CD8-positive, alpha-beta memory T cell (primary cell): ENCODE results near the gene CA10. TPM values are rescaled to one million over a fixed set of nuclear protein-coding genes. Genes with fewer than 3 reads are reported as not detected.

Experiments used
- CTCF ChIA-PET: fragments of 350-600 bp; sonication (Branson Sonifier 250); formaldehyde crosslinking; loops from one replicate; lab custom pipeline; 2021; ENCODE audit warnings: antibody characterized with exemption; lab: Charles Lee
- POLR2A ChIA-PET: fragments of 350-600 bp; sonication (Branson Sonifier 250); formaldehyde crosslinking; loops from one replicate; lab custom pipeline; 2021; ENCODE audit warnings: antibody characterized with exemption; lab: Charles Lee
- DNase-seq, 5 donors: peaks; one replicate each; pipeline versions ENCODE4 v3.0.0 to v3.0.0-alpha.2; 2020 to 2022; ENCODE audit warnings: mixed read lengths in 1 of 5
- H3K27ac ChIP-seq: one replicate; pipeline ENCODE4 v1.7.0; 2013; ENCODE audit warnings: low read depth, mild to moderate bottlenecking, low read length, moderate library complexity
- H3K27me3 ChIP-seq: 2 replicates; pipeline ENCODE4 v1.7.0; 2013; ENCODE audit warnings: low read length, mild to moderate bottlenecking; ENCODE audit not compliant: insufficient read depth, poor library complexity, severe bottlenecking
- H3K36me3 ChIP-seq: 2 replicates; pipeline ENCODE4 v1.7.0; 2013; ENCODE audit warnings: mild to moderate bottlenecking, low read length, moderate library complexity; ENCODE audit not compliant: insufficient read depth
- H3K4me1 ChIP-seq: 2 replicates; pipeline ENCODE4 v1.7.0; 2013; ENCODE audit warnings: mild to moderate bottlenecking, low read length, moderate library complexity; ENCODE audit not compliant: insufficient read depth
- H3K4me3 ChIP-seq: 2 replicates; pipeline ENCODE4 v1.7.0; 2013; ENCODE audit warnings: mild to moderate bottlenecking, low read length
- H3K9me3 ChIP-seq: 2 replicates; pipeline ENCODE4 v1.7.0; 2013; ENCODE audit warnings: mild to moderate bottlenecking, low read length
- H3K27ac Mint-ChIP-seq, 8 donors: one replicate each; pipeline ENCODE4 v1.8.0; 2020 to 2021; ENCODE audit warnings: mixed read lengths in 8 of 8, mild to moderate bottlenecking in 6 of 8, inconsistent platforms in 3 of 8, moderate library complexity in 3 of 8
- H3K27me3 Mint-ChIP-seq, 2 donors: one replicate each; pipeline ENCODE4 v1.8.0; 2020 to 2021; ENCODE audit warnings: mixed read lengths in 2 of 2, mild to moderate bottlenecking in 1 of 2, moderate library complexity in 1 of 2
- H3K36me3 Mint-ChIP-seq, 3 donors: one replicate each; pipeline ENCODE4 v1.8.0; 2020 to 2021; ENCODE audit warnings: mixed read lengths in 3 of 3, inconsistent platforms in 1 of 3, mild to moderate bottlenecking in 1 of 3
- H3K4me1 Mint-ChIP-seq, 3 donors: one replicate each; pipeline ENCODE4 v1.8.0; 2020 to 2021; ENCODE audit warnings: mixed read lengths in 3 of 3, inconsistent platforms in 1 of 3, mild to moderate bottlenecking in 1 of 3
- H3K4me3 Mint-ChIP-seq, 7 donors: one replicate each; pipeline ENCODE4 v1.8.0; 2020 to 2021; ENCODE audit warnings: mixed read lengths in 7 of 7, mild to moderate bottlenecking in 6 of 7, moderate library complexity in 4 of 7, inconsistent platforms in 2 of 7
- H3K9me3 Mint-ChIP-seq, 5 donors: one replicate each; pipeline ENCODE4 v1.8.0; 2020 to 2022; ENCODE audit warnings: mixed read lengths in 5 of 5, mild to moderate bottlenecking in 3 of 5, moderate library complexity in 2 of 5, inconsistent platforms in 1 of 5
- polyA plus RNA-seq: library from polyadenylated mRNA; unstranded; fragments of 300-500 nt; fragmentation: Illumina TruSeq; gene quantifications from one replicate; pipeline ENCODE4 v1.2.3, GENCODE V29; 2021
- total RNA-seq, 2 experiments: library from RNA; stranded (reverse); gene quantifications; one replicate each; pipeline ENCODE4 v1.2.3, GENCODE V29; 2021

CA10 gene
- total RNA-seq (under 1 TPM in 1 of 2 experiments, not detected in 1; 0.18 TPM), polyA plus RNA-seq (not detected)

DNA sequence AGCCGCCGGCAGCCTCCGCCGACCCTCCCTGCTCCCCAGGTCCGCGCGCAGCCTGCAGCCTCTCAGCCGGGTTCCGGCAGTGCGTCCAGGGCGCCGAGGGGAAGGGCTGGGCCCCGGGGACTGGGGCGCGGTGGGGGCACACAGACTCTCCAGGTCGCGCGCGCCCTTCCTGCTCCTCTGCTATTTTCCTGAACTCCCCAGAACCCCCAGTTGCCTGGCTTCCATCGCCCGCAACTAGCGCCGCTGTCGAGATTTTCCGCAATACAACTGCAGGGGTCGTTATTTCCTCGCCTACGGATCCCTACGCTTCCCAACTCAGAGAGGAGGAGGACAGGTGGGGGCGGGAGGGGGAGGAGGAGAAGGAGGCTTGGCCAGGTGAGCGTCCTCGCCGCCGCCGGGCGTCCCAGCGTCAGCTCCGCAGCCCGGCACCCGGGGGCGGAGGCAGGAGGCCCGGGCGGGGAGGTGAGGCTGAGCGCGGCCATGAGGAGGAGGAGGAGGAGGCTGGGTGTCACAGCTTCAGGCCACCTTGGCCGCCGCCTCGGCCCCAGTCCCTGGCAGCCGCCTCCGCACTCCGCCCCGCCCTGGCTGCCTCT, at the start of gene CA10:
Gene CA10, minus strand, starts transcription at position 265 of the 593 bp plus-strand sequence.
- ChIA-PET CTCF (no interaction called here), POLR2A (no interaction called here)
- Mint-ChIP-seq H3K27ac (peak within 1 kb of the TSS in 1 of 8 donors; percentile 34), H3K4me3 (peak within 1 kb of the TSS in 2 of 7 donors; percentile 25 to 49), H3K36me3 (no peaks in the 10 kb centered on the region), H3K9me3 (peaks cover 8 to 25% (median 18%) of the 10 kb centered on the region in 5 donors), H3K27me3 (peaks cover 37 to 49% of the 10 kb centered on the region in 2 donors), H3K4me1 (peaks cover 3 to 5% (median 4%) of the 10 kb centered on the region in 3 donors)
- Histone ChIP-seq H3K27ac (no peak within 1 kb of the TSS), H3K36me3 (no peaks in the 10 kb centered on the region), H3K27me3 (peaks cover 6% of the 10 kb centered on the region), H3K4me3 (no peak within 1 kb of the TSS), H3K9me3 (no peaks in the 10 kb centered on the region), H3K4me1 (no peaks in the 10 kb centered on the region)
- DNase-seq, result peak in 1 of 5 donors; percentile 25

DNA sequence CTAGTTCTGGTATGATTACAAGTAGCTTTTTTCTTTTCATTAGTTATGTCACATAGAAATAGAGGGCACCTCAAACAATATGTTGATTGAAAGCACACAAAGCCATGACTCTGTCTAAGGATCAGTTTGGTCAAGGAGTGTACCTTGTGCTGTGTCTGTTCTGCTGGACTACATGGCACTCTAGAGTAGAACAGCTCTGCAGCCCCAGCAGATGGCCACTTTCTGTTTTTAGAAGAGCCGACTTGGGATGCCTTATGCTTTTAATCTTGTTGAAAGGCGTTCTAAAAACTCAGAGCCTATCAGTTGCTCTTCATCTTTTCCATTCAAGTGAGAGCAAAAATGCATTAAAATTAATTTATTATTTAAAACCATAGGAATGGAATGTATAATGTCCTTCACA, 49.3 kb upstream of the CA10 start:
- Mint-ChIP-seq H3K4me3 (no peak overlapping the region), H3K4me1 (no peaks in the 10 kb centered on the region), H3K36me3 (no peaks in the 10 kb centered on the region), H3K27me3 (peaks cover 0 to 2% of the 10 kb centered on the region in 2 donors), H3K9me3 (peaks cover 0 to 10% (median 2%) of the 10 kb centered on the region in 5 donors), H3K27ac (no peak overlapping the region)
- Histone ChIP-seq H3K36me3 (no peaks in the 10 kb centered on the region), H3K4me1 (no peaks in the 10 kb centered on the region), H3K27ac (no peak overlapping the region), H3K27me3 (no peaks in the 10 kb centered on the region), H3K9me3 (no peaks in the 10 kb centered on the region), H3K4me3 (no peak overlapping the region)
- DNase-seq, result no peak
- ChIA-PET CTCF (no interaction called here), POLR2A (no interaction called here)

DNA sequence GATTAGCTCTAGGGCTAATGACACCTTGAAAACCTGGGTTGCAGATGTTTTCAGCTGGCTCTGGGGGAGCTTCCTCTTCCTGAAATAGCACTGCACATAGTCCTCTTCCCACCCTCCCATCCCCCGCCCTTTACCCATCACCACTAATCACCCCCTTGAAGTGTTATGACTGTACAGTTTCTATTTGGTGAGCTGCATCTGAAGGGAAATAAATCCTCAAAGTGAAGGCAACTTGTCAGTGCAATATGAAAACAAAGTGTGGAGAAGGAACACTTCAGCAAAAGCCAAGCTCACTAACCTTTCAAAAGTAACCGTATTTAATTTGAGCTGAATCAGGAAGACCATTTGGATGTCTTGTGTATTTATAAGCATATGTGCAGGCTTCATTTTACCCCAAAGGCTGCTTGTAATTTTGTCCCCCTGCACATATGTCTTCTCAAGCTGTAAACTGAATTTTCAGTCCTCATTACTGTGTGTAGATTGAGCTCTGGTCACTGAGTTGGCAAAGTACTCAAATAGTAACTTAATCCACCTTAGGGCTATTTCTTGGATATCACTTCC, 44.1 kb upstream of the CA10 start:
- Histone ChIP-seq H3K27ac (no peak overlapping the region), H3K4me1 (no peaks in the 10 kb centered on the region), H3K4me3 (no peak overlapping the region), H3K27me3 (no peaks in the 10 kb centered on the region), H3K9me3 (no peaks in the 10 kb centered on the region), H3K36me3 (no peaks in the 10 kb centered on the region)
- Mint-ChIP-seq H3K27ac (no peak overlapping the region), H3K4me1 (no peaks in the 10 kb centered on the region), H3K9me3 (peaks cover 3 to 8% (median 4%) of the 10 kb centered on the region in 5 donors), H3K4me3 (no peak overlapping the region), H3K36me3 (no peaks in the 10 kb centered on the region), H3K27me3 (peaks cover 0 to 2% of the 10 kb centered on the region in 2 donors)
- ChIA-PET CTCF (no interaction called here), POLR2A (no interaction called here)
- DNase-seq, result no peak

DNA sequence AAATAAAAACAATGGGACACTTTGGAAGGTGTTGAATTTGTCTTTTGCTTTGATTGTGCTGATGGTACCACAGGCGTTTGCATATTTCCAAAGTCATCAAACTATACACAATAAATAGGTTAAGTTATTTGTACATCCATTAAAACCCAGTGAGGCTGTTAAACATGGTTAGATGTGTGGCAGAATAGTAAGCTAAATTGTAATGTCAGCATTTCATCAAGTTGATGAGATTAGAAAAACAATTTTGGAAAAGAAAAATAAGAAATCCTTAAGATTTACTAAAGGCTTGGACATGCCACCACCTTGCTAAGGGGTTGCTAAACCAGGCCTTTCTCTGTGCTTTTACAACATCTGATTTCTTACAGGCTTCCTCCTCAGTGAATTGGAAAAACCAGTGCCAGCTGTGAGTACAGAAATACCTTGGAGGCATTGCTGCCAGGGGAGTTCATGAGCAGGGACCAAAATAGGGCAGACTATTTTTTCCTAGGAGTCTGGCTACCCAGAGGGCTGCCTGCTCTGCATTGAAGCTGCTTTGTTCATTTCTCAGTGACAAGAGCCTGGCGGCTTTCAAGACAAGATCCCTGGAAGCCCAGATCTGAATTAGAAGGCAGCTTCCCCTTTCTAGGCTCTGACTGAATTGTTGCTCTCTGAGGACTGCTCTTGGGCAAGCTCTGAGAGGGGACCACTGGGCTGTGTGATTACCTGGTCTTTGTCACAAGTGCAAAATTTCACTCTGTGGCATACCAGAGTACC, 43.4 kb upstream of the CA10 start:
- POLR2A ChIA-PET, result no interaction called here
- no peaks in the 10 kb centered on the region for H3K36me3 ChIP-seq
- DNase-seq, result no peak
- CTCF ChIA-PET, result no interaction called here
- no peaks in the 10 kb centered on the region for H3K4me1 ChIP-seq
- no peaks in the 10 kb centered on the region for H3K27me3 ChIP-seq
- no peak overlapping the region for H3K4me3 Mint-ChIP-seq
- H3K4me3 ChIP-seq, result no peak overlapping the region
- H3K27me3 Mint-ChIP-seq, result peaks cover 0 to 2% of the 10 kb centered on the region in 2 donors
- H3K9me3 ChIP-seq, result no peaks in the 10 kb centered on the region
- no peaks in the 10 kb centered on the region for H3K4me1 Mint-ChIP-seq
- no peak overlapping the region for H3K27ac Mint-ChIP-seq
- H3K27ac ChIP-seq, result no peak overlapping the region
- H3K36me3 Mint-ChIP-seq, result no peaks in the 10 kb centered on the region
- peaks cover 3 to 10% (median 5%) of the 10 kb centered on the region in 5 donors for H3K9me3 Mint-ChIP-seq

DNA sequence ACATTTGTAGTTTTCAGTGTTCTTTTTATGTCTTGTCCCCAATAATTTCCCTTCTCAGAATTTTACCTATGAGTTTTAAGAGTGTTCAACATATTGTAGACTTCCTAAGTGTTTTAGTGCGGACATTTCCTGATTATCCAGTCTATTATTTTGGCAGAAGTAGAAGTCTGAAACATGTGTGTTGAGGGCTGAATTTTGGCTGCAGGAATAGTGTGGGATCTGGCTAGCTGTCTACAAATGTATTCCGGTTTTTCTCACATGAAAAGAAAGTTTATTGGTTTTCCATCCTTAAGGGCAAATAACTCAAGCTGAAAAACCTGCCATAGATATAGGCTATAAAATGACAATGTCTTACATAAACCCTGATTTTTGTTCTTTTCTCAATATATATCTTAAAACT, 33.0 kb upstream of the CA10 start:
- H3K4me3 ChIP-seq, result no peak overlapping the region
- H3K27ac ChIP-seq, result no peak overlapping the region
- H3K4me3 Mint-ChIP-seq, result no peak overlapping the region
- H3K9me3 Mint-ChIP-seq, result peaks cover 0 to 6% (median 2%) of the 10 kb centered on the region in 5 donors
- H3K27ac Mint-ChIP-seq, result no peak overlapping the region
- CTCF ChIA-PET, result no interaction called here
- POLR2A ChIA-PET, result no interaction called here
- H3K4me1 ChIP-seq, result no peaks in the 10 kb centered on the region
- no peaks in the 10 kb centered on the region for H3K9me3 ChIP-seq
- H3K27me3 Mint-ChIP-seq, result no peaks in the 10 kb centered on the region
- no peaks in the 10 kb centered on the region for H3K36me3 Mint-ChIP-seq
- H3K4me1 Mint-ChIP-seq, result no peaks in the 10 kb centered on the region
- no peak for DNase-seq
- no peaks in the 10 kb centered on the region for H3K36me3 ChIP-seq
- H3K27me3 ChIP-seq, result no peaks in the 10 kb centered on the region

DNA sequence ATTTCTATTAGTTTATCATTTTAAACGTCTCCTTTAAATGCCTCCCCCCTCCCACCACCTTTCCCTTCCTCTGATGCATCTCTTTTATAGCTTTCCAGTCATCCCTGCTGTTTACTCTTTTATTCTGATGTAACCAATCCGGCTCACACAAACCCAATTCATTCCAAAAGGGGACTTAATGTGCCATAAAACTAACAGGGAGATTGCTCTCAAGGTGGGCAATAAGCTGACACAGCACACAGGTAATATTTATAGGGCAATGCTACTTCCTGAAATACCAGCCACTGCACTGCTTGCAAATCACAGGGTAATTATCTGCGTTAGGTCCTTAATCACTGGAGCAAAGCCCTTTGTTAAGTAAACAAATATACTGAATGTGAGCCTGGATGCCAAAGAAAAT, 23.3 kb upstream of the CA10 start:
- H3K4me3 ChIP-seq, result no peak overlapping the region
- no peaks in the 10 kb centered on the region for H3K36me3 ChIP-seq
- no peaks in the 10 kb centered on the region for H3K27me3 ChIP-seq
- DNase-seq, result no peak
- no peak overlapping the region for H3K4me3 Mint-ChIP-seq
- ChIA-PET CTCF (no interaction called here), POLR2A (no interaction called here)
- H3K27me3 Mint-ChIP-seq, result no peaks in the 10 kb centered on the region
- no peaks in the 10 kb centered on the region for H3K9me3 ChIP-seq
- no peaks in the 10 kb centered on the region for H3K4me1 ChIP-seq
- H3K27ac ChIP-seq, result no peak overlapping the region
- no peaks in the 10 kb centered on the region for H3K36me3 Mint-ChIP-seq
- peaks cover 0 to 11% (median 10%) of the 10 kb centered on the region in 5 donors for H3K9me3 Mint-ChIP-seq
- no peaks in the 10 kb centered on the region for H3K4me1 Mint-ChIP-seq
- no peak overlapping the region for H3K27ac Mint-ChIP-seq

DNA sequence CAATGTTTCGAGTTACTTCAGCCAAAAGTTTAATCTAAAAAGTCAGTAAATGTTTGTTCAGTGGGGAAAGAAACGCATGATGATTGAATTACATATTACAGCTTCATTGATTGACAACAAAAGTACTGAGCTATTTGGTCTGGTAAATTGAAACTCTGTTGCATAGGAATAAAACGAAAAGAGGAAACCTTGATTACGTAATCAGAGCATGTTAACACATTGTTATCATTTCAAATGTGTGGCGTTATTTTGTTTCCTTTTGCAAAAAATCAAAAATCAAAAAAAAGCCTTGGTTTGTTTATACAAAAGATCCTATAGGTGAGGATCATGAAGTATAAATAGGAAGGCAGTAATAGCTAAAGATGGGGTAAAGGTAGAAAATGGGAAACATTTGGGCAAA, 19.5 kb upstream of the CA10 start:
- Mint-ChIP-seq H3K27me3 (no peaks in the 10 kb centered on the region), H3K36me3 (no peaks in the 10 kb centered on the region), H3K27ac (no peak overlapping the region), H3K4me1 (no peaks in the 10 kb centered on the region), H3K4me3 (no peak overlapping the region), H3K9me3 (peaks cover 0 to 4% (median 2%) of the 10 kb centered on the region in 5 donors)
- ChIA-PET CTCF (no interaction called here), POLR2A (no interaction called here)
- Histone ChIP-seq H3K36me3 (no peaks in the 10 kb centered on the region), H3K4me1 (no peaks in the 10 kb centered on the region), H3K27me3 (no peaks in the 10 kb centered on the region), H3K27ac (no peak overlapping the region), H3K4me3 (no peak overlapping the region), H3K9me3 (no peaks in the 10 kb centered on the region)
- DNase-seq, result no peak

DNA sequence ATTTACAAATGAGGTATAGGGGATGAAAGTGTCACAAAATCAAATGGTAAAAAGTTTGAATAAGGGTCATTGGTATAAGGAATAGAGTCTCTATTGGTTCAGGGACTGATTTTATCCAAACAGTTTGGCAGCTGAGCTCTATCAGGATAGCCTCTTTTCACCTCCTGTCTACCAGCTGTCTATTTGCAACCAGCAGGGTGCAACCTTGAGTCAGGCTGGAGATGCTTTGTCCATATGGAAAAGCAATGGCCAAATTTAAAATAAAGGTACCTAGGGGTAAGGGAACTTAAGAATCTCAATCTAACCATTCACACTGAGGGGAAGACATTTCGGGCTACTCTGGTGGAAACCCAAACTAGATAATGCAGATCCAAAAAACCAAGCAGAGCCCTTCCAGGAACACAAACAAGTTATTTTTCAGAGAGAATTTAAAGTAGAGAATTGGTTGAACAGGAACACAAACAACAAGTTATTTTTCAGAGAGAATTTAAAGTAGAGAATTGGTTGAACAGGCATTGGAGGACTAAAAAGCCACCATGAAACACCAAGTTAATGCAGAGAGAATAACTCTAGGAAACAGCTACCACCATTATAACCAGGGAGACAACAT, 12.6 kb upstream of the CA10 start:
- Histone ChIP-seq H3K27ac (no peak overlapping the region), H3K4me3 (no peak overlapping the region), H3K4me1 (no peaks in the 10 kb centered on the region), H3K27me3 (no peaks in the 10 kb centered on the region), H3K9me3 (no peaks in the 10 kb centered on the region), H3K36me3 (no peaks in the 10 kb centered on the region)
- Mint-ChIP-seq H3K27me3 (no peaks in the 10 kb centered on the region), H3K27ac (no peak overlapping the region), H3K4me3 (no peak overlapping the region), H3K36me3 (no peaks in the 10 kb centered on the region), H3K4me1 (no peaks in the 10 kb centered on the region), H3K9me3 (peaks cover 0 to 5% (median 2%) of the 10 kb centered on the region in 5 donors)
- POLR2A ChIA-PET, result no interaction called here
- DNase-seq, result no peak
- CTCF ChIA-PET, result no interaction called here
